GM19438 (cell line): Measurements from ENCODE around the gene EBF4.
"Not testable (repeated sequence)": the region's sequence is repeated elsewhere in the genome, so short reads cannot be mapped to it uniquely, and the experiment has no call there.

Experiments used
- ATAC-seq: cut with Tn5 transposase; IDR thresholded peaks from one replicate; pipeline ENCODE4 v1.9.1; 2021; ENCODE audit warnings: low read depth; ENCODE audit not compliant: unreplicated experiment

EBF4 gene

DNA sequence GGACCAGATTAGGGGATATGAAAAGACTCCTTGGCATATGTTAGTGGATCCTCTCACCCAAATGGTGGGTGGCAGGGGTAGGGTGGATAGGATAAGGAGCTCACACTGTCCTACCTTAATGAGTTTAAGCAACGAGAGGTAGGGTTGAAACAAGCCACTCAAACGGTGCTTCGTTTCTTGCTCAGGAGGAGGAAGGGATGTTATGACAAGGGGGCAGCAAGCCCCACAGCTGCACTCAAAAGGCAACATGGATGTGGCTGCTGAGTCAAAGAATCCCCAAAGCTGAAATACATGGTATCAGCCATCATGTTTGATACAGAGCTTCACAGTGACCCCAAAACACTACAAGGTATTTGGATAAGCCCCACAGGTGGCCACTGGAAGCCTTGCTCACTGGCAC, 20.1 kb upstream of the EBF4 start:
- no peak for ATAC-seq

DNA sequence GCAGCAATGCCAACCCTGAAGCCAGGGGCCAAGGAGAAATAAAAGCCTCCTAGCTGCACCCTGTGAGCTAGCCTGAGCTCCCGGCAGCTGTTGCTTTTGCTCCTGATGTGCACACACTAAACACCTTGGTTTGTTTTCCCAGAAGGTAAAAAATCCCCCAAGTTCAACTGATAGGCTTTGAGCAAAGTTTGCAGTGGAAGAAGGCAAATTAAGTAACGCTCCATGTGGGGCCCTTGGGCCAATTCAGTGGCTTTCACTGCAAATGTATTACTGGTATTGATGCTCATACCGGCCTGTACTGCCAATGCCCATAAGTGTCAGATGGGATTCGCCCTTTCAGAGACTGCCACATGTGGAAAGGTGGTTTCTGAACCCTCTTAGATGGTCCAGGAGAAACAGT, 19.1 kb upstream of the EBF4 start:
- no peak for ATAC-seq

DNA sequence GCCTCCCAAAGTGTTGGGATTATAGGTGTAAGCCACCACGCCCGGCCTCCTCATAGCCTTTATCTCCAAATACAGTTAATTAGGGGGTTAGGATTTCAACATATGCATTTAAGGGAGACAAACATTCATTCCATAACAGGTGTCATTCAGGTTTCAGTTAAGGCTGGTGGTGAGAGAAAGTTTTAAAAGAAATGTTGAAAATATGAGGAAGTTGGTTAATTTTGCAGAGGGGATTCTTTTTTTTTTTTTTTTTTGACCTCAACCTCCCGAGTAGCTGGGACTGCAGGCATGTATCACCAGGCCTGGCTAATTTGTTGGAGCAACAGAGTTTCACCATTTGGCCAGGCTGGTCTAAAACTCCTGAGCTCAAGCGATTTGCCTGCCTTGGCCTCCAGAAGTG, 12.5 kb upstream of the EBF4 start:
- no peak for ATAC-seq

DNA sequence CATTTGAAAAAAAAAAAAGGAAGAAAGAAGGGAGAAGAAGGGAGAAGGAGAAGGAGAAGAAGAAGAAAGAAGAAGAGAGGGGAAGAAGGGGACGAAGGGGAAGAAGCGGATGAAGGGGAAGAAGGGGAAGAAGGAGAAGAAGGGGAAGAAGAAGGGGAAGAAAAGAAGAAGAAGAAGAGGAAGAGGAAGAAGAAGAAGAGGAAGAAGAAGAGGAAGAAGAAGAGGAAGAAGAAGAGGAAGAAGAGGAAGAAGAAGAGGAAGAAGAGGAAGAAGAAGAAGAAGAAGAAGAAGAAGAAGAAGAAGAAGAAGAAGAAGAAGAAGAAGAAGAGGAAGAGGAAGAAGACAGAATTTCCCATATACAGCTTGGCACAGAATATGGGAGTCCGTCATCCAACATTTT, 10.5 kb upstream of the EBF4 start:
- not testable (repeated sequence) for ATAC-seq

DNA sequence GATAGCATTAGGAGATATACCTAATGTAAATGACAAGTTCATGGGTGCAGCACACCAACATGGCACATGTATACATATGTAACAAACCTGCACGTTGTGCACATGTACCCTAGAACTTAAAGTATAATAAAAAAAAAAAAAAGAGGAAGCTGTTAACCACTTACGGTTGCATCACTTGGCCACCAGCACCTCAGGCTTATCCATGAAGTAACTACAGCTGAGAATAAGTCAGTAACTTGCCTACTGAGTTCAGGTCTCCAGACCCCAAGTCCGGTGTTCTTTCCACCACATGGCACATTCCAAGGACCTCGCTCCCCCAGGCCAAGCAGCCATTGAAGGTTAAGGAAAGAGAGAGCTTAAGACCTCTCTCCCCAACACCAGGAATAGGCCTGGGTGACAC, 7.8 kb upstream of the EBF4 start:
- ATAC-seq = not testable (repeated sequence)

DNA sequence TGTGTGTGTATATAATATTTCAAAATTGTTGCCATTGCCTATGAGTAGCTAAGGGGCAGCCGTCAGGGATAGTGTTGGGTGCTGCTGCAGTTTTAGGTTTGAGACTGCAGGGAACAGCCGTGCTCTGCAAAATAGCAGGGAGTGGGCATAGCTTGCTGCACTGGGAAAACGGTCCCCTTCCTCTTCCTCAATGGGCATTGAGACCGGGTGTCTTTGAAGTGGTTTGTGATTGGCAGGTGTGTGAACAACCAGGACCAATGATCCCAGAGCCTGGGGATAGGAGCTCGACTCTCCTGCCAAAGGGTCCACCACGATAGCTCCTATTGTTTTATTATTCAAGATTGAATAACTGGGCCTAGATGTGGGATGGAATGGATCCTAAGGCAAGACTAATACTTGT, 5.1 kb upstream of the EBF4 start:
- no peak for ATAC-seq

DNA sequence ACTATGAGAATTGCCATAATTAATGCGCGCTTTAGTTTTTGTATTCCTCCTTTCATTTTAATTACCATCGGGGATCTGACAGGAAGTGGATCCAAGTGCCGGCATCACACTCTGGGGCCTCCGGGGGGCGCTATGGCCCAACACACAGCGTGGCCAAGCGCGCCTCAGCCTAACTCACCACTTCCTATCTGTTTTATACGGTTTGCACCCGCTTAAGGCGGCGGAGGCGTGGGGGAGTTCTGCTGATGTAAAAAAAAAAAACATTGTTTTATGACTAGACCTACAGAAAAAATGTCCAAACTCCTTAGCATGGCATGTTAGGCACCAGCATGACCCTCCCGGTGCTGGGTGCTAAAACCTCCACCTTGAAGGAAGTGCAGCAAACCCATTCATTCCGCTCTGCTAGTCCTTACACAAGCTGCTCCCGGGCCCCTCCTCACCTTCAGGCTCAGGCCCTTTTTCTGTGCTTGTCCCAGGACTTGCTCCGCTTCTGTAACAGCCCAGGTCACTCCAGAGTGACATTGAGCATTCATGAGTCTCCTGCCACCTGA, 4.5 kb upstream of the EBF4 start:
- ATAC-seq = no peak

DNA sequence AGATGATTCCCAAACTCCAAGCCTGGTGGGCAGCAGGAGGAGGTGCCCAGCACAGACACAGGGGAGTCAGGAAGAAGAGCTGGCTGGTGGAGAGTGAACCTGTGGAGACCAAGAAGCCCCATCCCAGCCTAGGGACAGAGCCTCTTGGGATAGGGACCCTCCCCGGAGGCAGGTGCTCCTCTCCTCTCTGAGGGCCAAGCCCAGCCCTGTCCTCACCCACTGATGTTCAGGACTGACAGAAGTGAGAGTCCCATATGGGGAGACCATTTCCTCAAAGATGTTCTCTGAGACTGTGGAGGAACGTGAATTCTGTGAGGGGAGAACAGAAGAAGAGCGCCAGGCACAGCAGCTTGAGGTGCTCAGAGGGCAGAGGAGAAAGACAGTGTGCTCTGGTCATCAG, 2.4 kb upstream of the EBF4 start:
- no peak for ATAC-seq

DNA sequence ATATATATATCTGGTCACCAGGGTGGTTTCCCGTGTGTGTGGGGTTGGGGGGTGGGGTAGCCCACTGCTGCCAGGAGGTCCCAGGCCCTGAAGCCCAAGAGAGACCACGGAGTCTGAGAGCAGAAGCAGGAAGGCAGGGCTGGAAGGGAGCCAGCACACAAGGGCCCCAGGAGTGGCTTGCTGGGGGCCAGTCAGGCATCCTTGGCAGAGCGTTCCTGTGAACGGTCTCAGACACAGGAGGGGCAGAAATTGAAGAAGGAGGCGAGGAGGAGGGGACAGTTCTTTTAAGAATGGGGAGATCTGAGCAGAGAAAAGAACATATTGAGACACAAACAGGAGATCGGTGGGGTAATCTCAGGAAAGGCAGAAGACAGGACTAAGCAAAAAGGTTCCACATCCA, 1.9 kb upstream of the EBF4 start:
- no peak for ATAC-seq

DNA sequence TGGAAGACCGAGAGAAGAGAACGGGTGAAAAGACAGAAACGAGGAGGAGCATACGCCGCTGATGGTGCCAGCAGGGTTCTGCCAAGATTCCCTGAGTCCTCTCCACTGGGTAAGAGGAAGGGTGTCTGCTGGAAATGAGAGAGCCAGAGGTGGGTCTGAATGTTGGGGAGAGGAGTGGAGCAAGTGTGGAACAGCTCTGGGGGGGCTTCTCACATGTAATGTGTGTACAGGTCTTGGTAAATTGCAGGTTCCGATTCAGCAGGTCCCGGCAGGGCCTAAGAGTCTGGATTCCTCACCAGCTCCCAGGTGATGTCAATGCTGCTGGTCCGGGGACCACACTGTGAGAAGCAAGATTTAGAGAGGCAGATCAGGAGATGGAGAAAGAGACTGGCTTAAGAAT, 1.5 kb upstream of the EBF4 start:
- no peak for ATAC-seq

DNA sequence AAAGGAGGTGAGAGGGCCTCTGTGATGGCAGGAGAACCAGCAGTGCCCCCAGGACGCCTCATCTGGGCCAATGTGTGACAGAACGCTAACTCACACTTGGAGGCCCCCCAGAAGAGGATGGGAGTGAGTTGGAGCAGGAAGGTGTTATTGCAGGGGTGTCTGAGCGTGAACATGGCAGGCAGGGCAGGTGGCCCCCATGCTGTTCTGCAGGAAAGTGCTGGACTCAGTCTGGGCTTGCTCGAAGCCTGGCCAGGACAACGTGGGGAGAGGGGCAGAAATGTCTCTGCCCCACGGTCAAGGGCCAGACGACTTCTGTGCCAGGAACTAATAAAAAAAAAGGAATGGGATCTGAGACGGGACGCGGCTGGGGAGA, 931 bp upstream of the EBF4 start:
- ATAC-seq = no peak

DNA sequence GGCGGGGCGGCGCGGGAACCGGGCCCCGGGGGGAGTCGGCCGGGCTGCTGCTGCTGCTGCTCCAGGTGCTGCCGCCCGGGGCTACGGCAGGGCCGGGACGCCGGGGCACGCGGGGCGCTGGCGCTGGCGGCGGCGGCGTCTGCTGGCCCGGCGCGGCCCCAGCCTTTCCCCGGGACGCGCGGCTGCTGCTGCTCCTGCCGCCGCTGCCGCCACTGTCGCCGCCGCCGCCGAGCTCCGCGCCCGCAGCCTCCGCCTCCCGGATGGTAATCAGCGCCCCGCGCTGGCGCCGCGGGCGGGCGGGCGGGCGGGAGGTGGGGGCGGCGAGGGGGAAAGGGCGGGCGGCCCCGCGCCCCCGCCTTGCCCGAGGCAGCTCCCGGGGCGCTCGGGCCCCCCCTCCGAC, 306 bp downstream of the EBF4 start:
- ATAC-seq = no peak

DNA sequence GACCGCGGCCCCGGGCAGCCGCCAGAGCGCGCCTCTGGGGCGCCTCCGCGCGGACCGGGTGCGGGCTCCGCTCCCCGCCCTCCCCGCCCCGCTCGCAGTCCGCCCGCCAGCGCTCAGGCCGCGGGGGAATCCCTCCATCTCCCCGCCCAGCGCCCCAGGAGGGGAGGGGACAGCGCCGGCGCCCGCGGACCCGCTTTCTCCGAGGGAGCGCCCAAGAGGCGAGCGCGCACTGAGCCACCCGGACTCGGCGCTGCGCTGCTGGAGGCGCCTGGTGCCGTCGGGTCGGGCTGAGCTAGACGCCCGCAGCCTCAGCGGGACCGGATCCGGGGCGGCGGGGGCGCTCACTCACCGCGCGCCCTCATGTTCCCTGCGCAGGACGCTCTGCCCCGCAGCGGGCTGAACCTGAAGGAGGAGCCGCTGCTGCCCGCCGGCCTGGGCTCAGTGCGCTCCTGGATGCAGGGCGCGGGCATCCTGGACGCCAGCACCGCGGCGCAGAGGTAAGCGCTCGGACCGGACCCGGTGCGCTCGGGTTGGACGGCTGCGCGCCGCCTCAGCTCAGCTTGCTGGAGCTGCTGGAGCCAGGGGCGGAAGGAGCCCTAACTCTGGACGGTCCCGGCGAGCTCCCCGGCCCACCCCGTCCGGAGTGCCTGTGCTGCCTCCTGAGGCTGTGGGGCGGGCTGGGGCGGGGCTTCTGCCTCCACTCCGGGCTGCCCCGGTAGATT, 867 bp downstream of the EBF4 start:
- no peak for ATAC-seq

DNA sequence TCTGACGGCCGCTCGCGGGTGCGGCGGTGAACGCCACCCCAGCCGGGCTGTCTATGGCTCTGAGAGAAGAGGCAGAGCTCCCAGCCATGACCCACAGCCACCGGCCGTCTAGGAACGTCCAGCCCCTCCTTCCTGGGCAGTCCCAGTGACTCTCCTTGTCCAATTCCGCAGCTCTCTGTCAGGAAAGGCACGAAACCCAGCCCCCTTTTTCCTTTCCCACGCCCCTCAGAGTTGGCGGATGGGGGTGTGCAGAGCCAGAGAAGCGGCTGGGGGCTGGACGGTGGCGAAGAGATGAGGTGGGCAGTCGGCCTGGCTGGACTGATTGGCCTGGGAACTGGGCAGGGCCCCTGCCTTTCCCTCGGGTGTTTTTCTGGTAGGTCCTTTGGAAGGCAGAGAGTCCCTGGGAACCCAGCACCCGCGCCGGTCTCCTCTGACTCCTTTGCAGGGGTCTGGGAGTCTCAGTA, 1.5 kb downstream of the EBF4 start:
- no peak for ATAC-seq

DNA sequence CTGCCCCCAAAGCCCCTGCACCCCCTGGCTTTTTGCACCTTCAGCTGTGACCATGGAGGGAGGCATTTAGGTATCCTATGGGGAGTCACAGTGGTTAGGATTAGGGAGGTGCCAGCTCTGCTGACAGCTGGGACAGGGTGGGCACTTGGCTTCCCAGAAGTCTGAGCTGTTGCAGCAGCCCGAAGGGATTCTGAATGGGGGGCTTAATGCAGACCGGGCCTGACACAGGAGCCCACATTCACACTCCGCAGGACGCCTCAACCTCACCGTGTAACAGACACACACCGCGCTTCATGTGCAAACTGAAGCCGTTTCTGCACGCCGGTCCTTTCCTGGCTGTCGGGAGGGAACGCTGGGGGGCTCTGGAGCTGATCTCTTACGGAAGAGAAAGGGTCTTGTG, 1.9 kb downstream of the EBF4 start:
- ATAC-seq = no peak

DNA sequence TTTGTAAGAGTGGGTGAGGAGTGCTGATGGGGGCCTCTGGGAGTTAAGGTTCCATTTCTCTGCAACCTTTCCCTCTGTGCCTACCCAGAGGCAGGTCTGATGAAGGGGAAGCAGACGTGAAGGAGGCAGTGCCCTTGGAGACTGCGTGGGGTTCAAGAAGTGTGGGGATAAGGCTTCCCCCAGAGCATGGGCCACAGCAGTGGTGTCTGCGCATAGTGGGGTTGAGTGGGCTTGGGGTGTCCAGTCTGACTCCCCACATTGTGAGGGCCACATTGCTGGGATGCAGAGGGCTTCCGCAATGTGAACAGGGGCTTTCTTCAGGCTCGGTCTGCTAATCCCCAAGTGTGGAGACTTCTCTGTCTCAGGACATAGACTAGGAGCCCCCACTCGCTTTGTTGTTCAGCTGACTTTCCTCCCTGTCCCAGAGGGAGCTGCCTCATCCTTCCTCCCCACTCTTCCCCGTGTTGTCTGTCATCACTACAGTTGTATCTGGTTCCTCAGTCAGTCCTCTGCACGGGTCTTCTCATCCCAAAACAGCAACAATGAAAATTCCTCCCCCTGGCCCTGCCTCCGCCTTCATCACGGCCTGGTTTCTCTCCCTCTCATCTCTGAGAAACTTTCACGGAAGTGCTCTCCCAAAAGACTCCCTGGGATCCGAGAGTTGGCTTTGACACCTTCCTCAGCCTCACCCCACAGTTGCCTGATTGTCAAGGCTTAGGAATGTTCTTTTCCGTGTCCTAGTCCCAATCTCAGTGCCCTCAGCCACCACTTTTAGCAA, 2.8 kb downstream of the EBF4 start:
- no peak for ATAC-seq

DNA sequence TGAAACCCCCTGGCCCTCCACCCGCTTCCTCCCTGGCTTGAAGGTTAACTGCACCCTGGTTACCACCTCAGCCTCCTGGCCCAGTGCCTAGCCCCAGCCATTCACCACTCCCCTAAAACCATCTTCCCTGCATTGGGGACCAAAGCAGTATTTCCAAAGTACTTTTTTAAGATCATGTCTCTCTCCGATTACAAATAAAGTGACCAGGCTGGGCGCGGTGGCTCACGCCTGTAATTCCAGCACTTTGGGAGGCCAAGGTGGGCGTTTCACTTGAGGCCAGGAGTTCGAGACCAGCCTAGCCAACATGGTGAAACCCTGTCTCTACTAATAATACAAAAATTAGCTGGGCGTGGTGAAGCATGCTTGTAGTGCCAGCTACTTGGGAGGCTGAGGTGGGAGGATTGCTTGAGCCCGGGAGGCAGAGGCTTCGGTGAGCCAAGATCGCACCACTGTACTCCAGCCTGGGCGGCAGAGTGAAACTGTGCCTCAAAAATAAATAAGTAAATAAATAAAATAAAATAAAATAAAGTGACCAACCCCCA, 3.5 kb downstream of the EBF4 start:
- ATAC-seq = not testable (repeated sequence)

DNA sequence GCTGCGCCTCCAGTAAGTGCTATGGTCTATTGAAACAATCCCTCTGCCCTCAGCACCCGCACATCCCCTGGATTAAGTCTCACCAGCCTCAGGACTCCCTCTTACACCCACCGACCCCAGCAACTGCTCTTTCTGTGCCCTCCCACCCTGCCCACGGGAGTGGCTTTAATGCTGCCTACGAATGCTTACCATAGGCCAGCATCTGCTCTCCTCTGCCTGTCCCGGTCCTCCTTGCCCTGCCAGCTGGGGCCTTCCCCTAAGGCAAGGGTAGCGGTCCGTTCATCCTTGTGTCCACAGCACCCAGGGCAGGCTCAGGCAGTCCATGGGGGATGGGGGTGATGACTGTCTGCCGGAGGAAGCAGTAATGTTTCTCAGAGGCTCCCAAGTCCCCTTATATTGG, 4.1 kb downstream of the EBF4 start:
- ATAC-seq = no peak

DNA sequence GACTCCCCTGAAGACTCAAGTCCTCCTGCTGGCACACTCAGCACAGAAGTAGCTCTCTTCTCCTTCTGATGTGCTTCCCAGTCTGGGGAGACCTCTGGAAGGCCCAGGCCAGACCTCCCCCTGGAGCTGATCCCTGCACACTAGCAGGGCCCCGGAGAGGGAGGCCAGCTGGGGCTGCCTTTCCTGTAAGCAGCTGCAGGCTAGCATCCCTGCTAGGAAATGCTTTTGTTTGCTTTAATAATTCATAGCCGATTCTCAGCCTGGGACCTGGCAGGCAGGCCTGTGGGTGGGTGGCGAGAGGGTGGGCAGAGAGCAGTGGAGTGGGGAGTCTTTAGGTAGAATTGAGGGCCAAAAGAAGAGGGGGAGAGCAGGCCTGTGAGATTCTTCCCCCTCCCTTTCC, 5.2 kb downstream of the EBF4 start:
- no peak for ATAC-seq

DNA sequence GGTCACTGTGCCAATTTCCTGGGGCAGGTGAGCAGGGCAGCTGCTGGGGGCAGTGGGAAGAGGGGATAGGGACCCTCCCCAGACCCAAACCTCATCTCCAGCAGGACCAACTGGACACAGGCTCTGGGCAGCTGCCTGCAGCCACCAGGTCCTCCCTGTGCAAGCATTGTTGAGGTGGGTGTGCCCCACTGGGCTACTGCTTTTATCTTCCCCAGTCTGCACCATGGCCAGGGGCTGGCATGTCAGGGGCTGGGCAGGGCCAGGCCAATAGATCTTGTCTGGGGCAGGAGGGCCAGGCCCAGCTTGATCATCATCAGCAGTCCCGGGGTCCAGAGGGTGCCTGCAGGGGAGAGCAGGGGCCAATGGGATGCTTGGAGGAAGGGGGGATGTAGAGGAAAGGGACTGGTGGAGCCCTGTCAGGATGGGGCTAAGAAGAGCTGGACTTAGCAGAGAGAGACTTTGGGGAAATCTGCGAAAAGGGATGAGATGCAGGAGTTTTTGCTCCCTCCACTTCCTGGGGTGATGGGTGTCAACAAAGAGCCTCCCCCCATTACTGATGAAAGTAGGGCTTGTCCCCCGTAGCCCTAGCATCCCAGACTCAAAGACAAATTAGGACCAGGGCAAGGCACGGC, 5.7 kb downstream of the EBF4 start:
- no peak for ATAC-seq

DNA sequence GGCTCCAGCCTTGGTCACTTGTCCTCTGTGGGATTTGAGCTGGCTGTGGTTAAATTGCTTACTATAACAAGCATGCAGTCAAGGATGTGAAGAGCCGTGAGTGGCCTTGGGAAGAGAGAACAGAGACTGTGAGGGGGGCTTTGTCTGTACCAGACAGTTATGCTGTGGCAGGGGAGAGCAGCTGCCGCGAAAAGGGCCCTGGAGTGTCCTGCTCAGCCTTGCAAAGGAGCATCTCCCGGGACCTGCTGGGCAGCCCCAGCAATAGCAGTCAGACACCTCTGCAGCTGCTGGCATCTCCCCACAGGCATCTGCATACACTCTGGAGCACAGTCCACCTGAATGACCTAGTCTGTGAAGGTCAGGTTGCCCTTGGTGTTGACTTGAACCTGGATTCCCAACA, 6.3 kb downstream of the EBF4 start:
- ATAC-seq = no peak
